GM21526 (cell line): ENCODE results near the gene CEBPG.

ENCODE experiments used
- ATAC-seq: cut with Tn5 transposase; IDR thresholded peaks from one replicate; pipeline ENCODE4 v1.9.1; 2021; ENCODE audit warnings: moderate library complexity; ENCODE audit not compliant: unreplicated experiment, low FRiP score

The CEBPG gene

DNA sequence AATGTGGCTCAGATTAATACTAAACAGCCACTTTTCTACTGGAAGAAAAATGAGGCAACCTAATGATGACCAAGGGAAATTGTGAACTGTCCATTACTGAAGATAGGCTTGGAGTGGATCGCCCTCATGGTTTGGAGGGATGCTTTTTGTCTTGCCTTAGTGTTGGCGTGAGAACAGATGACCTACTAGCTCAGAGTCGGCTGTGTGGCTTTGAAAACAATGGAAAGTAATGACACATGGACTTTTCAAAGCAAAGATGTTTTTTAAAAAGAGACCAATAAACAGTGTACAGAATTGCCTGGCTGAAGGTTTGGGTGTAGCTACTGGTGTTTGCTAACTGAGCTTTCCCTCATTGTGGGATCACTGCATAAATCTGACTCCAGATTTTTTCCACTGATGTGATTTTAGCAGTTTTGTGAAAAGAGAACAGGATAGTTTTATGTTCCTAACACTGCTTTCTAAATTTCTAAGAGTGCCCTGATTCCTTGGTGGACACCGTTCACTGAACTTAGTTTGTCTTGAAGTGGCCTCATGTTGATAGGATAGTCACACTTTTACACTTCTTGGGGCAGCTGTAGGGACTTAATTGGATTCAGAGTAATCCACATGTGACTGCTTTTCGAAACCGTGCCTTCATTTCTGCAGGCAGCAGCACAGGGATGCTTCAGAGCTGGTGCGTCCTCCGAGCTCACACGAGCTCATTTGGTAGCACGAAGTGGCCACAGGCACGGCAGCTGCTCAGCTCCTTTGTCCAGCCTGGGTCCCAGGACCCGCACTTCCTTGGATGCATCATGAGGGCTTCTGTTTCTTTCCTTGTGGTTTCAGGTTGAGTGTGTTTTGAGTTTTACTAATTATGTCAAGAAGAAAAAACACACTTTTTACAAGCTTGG, 4.3 kb downstream of the CEBPG start:
- no peak for ATAC-seq

DNA sequence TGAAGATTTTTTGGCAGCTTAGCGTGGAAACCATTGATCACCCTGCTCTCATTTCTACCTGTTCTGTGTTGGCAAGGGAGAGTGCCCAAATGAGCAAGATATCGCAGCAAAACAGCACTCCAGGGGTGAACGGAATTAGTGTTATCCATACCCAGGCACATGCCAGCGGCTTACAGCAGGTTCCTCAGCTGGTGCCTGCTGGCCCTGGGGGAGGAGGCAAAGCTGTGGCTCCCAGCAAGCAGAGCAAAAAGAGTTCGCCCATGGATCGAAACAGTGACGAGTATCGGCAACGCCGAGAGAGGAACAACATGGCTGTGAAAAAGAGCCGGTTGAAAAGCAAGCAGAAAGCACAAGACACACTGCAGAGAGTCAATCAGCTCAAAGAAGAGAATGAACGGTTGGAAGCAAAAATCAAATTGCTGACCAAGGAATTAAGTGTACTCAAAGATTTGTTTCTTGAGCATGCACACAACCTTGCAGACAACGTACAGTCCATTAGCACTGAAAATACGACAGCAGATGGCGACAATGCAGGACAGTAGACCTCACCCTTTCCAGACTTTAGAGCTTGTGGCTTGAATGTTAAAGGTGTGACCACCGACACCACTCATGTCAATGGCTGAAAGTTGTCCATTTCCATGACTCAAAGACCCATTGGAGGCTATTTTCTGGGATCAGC, 5.8 kb downstream of the CEBPG start:
- ATAC-seq, result no peak

DNA sequence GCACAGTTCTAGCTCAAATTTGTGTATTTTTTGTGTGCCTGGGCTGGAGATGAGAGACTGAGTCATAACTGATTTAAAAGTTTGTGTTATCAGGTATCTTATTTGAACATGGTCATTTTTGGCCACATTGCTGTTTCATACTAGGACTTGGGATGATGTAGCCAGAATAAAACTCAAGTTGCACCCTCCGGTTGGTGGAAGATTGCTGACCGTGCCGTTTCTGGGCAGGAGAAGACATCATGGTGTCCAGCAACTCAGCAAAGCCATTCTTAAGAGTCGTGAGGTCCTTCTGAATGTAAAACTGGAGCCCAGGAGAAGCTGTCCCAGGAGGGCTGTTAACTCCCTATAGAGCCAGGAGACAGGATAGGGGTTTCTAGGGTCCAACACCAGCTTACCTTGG, 7.6 kb downstream of the CEBPG start:
- no peak for ATAC-seq

DNA sequence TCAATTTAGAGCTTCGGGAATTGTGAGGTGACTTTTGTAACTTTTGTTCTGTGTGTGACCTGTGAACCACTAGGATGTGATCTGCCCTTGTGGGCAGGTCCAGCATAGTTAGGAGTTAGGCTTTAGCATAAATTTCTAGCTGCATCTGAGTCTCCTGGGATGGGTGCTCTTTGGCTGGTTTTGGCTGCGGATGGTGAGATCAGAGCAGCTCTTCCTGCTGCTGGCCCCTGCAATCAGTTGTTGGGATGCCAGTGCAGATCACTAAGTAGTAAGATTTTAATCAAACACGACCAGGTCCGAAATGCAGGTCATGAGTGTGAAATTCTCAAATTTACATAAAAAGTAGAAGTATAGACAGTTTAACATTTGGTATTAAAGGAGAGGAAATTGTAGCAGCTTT, 8.5 kb downstream of the CEBPG start:
- no peak for ATAC-seq

DNA sequence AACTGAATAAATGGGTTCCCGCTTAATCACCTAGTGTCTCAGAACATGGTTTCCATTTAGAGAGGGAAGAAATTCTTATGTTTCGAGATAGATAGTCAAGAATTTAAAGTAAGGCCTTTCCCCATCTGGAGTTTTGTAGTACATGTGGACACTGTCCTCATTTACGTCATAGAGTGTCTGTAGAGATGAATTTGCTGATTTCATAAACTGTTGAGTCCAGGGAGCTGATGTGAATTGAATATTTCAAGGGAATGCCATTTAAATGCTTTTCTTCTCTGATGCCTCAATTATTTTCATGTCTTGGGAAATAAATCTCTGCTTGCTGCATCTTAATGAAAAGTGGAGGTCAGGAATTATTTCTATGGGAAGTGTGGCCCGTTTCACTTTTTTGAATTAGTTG, 9.5 kb downstream of the CEBPG start:
- no peak for ATAC-seq

DNA sequence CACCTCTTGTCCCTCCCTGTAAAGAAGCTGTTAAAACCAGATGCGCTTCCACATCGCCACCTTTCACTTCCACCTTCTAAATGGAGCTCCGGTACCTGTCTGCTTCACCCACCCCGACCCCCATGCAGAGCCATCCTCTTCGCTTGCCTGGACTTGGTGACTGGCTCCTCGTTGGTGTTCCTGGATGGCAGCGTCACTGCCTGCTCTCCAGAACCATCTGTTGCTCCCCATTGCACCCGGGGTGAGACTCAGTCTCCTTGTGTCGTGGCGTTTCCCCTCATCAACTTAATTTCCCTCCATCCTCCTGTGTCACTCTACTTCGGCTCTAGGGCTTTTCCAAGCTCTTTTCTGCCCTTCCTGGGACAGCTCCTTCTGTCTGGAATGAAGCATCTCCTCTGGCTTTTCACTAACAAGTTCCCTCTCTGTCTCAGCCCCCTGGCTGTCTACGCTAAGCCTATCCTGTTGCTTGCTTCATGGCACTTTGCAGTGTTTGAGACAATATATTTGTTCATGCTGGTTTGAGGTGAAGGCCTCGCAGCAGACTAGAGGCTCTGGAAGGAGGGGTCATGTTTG, 10.3 kb downstream of the CEBPG start:
- ATAC-seq, result no peak

DNA sequence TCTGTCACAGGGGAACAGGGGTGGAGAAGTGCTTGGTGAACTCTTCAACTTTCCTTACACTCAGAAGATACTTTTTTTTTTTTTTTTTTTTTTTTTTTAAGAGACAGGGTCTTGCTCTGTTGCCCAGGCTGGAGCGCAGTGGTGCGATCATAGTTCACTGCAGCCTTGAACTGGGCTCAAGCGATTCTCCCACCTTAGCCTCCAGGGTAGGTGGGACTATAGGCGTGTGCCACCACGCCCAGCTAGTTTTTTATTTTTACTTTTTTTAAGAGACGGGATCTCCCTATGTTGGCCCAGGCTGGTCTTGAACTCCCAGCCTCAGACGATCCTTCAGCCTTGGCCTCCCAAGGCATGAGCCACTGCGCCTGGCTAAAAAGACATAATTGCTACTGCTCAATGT, 11.5 kb downstream of the CEBPG start:
- ATAC-seq, result no peak

DNA sequence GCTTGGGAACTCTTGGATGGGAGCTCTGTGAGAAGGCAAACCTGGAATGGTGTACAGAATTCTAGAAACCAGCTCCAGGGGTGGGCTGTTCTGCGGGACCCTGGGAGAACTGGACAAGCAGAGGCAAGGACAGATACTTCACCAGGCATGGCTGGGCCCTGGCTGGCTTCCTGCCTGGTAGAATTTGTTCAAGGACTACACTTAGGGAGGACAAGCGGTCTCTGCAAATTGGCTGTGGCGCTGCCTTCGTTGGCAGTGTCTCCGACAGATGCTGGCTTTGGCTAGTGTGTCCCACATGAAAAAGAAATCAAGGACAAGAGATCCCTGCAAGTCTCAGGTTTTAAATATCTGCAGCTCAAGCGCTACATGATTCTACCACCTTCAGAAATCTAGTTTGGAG, 12.4 kb downstream of the CEBPG start:
- ATAC-seq, result no peak

DNA sequence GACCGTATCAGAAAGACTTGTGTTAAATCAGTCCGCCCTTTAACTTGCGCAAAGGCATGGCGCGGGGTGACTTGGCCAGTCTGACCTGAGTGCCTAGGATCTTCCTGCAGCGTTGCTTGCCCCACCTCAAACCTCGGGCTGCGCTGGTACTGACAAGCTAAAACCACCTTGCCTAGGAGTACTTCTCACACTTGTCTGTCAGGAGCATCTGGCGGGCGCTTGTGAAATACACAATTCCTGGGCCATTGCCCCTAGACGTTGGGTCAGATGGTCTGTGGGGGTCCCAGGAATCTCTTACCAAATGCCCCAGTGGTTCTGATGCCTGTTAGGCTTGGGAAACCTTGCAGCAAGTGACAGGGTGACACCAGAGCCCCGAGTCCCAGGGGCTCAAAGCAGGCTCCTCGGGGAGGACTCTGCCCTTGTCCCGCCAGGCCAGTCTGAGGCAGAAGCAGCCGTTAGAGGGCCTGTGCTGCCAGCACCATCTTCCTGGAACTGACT, 12.9 kb downstream of the CEBPG start:
- ATAC-seq, result no peak

DNA sequence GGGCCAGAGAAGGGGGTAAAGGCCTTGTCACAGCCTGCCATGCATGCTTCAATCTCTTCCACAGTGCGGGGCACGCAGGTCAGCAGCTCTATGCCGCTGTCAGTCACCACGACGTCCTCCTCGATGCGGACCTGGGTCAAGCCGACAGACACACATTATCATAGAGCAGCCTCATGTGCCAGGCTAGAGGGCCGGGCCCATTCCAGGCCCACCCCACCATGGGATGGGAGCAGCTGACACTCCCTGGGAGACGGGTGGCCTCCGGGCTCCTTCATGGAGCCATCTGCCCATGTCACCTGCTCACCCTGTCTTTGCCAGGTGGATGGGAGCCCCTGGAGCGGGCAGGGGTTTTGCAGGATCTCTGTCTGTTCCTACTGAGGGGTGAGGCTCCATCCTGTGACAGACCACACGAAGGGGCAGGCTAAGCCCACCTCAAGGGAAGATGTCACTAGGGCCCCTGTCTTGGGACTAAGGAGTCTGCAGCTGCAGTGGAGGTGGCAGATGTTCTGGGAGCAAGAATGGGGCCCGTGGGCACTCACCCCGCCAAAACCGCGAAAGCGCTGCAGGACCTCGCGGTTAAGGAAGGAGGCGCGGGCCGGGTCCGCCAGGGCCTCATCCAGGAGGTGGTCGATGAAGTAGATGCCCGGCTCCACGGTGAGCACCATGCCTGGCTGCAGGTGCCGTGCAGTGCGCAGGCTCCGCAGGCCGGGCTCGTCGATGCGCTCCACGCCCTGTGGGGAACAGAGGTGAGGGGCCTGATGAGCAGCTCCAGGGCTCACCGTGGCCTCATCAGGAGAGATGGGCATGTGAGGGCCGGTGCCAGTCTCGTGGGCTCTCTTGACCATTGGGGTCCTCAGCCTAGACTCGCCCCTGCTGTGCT, 14.1 kb downstream of the CEBPG start:
- no peak for ATAC-seq

DNA sequence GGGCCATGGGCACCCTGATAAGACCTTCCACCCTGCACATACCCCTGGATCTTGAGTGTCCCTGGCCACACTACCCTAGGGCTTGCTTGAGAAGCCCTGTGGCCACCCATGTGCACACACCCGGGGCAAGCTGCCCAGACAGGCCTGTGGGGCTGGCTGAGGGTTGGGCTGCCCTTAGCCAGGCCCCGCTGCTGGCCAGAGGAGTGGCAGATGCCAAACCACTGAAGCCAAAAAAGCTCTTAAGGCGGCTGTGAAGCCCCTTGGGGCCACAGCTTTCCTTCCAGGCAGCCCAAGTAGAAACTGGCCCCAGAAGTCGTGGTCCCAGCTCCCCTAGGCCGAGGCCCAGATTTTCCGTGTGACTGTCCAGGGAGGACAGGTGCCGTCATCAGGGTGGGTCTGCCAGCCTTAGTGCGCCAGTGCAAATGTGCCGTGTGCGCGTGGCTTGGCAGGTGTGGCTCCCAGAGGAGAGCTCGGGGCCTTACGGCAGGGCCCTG, 14.8 kb downstream of the CEBPG start:
- no peak for ATAC-seq

DNA sequence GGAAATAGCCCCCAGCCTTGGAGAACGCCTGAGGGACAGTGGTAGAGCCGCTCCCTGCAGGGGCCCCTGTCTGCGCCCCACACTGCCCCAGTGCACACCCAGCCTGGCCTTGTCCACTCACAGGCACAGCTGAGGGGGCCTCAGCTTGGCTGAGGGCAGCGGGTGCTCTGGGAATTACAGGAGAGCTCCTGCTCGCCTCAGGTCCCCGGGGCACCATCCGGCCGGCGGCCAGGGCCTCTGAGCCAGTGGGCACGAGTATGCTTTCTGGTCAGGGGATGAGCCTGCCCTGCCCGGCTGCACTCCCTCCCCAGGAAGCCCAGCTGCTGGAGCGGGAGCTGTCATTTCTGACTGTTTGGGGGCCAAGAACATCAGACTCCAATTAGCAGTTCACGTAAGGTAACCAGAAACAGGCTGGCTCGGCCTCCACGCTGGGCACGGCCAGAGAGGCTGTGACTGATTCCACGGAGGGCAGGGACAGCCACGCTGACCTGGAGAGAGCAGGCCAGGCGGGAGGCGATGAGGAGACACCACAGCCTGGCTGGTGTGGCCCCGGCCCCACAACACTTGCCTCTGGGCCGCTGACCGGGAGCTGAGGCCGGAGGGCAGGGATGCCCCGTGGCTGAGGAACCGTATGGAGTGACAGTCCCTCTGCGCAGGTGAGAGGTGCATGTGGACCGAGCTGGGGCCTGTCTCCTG, 15.4 kb downstream of the CEBPG start:
- ATAC-seq, result no peak

DNA sequence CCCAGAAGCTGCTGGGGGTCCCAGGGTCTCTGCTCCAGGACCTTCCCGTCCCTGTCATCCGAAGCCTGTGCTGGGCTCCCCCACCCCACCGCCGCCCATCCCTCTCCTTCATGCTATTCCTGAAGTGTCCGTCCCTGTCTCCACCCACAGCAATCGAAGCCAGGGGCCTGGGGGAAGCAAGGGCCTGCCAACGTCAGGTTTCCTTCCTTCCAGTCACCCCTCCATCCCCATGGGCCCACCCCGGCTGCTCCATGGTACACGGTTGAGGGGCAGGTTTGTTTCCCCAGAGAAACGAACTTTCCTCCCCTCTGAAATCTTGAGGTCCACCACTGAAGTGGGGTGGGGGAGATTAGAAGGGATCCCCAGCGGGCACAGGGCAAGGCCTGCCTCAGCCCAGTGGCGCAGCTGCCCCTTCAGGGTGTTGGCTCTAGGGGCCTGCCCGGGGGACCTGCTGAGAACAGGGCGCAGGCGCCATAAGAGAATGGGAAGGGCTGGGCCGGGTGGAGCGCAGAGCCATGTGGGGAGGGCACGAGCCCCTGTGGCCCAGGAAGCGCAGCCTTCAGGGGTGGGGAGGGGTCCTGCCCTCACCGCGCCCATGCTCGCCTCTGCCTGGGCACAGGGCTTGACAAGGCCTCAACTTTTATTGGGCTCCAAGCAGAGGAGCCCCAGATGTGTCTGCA, 16.1 kb downstream of the CEBPG start:
- no peak for ATAC-seq

DNA sequence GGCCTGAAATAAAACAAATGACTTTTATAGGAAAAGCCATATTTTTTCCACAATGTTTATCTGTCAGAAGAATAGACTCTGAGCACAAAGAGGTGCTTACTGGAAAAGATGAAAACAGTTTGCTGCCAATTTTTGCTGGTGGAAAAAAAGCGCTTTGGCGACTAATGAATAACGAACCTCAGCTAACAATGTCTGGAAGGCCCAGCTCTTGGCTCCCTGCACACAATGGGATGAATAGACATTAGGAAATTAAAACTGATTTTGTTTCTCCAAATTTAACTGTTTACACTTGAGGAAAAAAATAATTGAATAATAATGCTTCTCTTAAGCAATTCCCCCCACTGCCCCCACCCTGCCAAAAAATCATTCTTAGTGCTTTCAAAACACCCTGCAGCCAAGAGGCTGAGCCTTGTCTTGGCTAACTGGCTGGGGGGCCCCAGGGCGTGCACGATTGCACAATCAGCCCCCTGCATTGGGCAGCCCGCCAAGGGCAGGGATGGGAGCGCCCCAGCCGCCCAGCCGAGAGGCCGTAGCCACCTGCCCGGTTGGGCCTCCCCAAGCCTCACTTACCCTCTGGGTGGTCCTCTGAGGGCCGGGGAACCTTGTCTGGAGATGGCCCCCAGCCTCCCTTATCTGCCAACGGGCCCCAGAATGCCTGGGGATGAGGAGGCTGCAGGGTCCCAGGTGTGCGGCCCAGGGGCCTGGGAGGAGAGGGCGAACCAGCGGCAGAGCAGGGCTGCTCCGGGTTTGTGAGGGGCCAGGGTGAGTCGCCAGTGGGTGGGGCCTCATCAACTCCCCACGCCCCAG, 16.8 kb downstream of the CEBPG start:
- no peak for ATAC-seq

DNA sequence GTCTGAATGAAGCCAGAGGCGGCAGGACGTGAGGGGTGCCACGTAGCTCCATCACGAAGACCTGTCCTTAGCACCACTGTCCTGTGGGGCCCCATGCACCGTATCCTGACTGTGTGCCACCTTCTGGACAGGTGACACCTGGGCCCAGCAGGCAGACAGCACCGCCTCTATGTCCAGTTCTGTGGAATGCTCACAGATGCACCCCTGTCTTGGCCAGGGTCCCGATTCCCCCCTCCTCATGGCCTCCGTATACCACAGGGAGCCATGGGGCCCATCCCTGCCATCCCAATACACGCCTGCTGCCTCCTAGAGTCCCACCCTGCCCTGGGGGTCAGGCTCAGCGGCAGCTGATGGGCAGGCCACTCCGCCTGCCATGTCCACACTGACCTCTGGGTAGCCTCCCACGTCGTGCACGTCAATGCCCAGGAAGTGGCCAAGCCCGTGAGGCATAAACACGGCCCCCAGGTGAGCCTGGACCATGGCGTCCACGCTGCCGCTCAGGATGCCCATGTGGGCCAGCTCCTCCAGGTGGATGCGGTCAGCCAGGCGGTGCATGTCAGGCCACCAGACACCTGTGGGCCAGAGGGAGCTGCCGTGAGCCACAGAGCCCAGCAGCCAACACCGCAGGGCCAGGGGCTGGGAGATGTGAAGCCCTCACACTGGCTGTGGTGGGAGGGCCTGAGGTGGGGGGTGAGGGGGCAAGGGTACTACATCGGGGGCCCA, 17.6 kb downstream of the CEBPG start:
- ATAC-seq, result no peak

DNA sequence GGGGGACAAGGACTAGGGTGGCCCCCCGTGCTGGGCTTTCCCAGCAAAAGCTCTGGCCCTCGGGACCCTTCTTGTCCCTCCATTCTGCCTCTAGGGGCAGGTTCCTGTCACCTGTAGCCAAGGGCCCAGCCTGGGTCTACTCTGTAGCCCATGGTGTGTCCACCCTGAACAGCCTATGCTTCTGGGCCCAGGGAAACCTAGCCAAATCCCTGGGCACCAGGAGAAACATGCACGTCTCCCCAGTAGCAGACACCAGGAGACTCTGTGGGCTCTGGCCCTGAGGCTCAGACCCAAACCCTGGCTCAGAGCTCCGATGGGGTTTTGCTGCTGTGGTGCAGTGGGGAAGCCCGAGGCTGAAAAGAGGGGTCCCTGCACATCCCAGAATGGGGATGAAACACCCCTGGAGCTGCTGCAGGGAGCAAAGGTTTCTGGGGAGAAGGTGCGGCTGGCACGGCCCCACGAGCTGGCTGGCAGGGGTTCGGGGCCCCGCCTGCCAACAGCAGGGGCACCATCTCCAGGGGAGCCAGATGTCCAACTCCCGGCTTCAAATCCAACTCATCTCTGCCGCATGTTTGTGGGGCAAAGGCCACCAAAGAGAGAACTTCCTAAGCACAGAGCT, 18.2 kb downstream of the CEBPG start:
- ATAC-seq, result no peak
